Measurements from ENCODE around the gene C8G. TPM values are rescaled to one million over a fixed set of nuclear protein-coding genes. Genes with fewer than 3 reads are reported as not detected.

The C8G gene
- total RNA-seq, 1 donor from 2014 or later, result 1.5 TPM

DNA sequence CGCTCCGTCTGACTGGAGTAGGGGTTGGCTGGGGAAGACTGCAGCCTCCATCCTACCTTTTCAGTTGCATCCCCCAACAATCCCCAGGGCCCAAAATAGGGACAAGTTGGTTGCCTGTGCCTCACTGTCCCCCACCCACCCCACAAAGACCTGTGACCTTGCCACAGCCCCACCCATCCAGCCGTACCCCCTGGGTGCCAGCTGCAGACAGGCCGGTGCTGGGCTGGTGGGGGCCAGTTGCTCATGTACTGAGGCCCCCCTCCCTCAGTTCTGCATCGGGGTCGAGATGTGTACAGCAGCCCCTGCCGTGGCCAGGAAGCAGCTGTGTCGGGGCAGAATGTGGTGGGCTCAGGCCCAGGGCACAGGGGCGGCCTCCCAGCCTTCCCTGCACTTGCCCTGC is 38.1 kb downstream of the C8G start:
- intact Hi-C loops (cut with micrococcal nuclease), result no loop called here
- Mint-ChIP-seq H3K4me3 (no peak overlapping the region), H3K4me1 (ENCODE audit: low read depth) (no peaks in the 10 kb centered on the region), H3K36me3 (ENCODE audit: low read depth) (no peaks in the 10 kb centered on the region), H3K27me3 (ENCODE audit: insufficient read depth) (peaks cover 26% of the 10 kb centered on the region), H3K27ac (no peak overlapping the region), H3K9me3 (no peaks in the 10 kb centered on the region)
- DNase-seq (ENCODE audit: low spot score), result no peak

DNA sequence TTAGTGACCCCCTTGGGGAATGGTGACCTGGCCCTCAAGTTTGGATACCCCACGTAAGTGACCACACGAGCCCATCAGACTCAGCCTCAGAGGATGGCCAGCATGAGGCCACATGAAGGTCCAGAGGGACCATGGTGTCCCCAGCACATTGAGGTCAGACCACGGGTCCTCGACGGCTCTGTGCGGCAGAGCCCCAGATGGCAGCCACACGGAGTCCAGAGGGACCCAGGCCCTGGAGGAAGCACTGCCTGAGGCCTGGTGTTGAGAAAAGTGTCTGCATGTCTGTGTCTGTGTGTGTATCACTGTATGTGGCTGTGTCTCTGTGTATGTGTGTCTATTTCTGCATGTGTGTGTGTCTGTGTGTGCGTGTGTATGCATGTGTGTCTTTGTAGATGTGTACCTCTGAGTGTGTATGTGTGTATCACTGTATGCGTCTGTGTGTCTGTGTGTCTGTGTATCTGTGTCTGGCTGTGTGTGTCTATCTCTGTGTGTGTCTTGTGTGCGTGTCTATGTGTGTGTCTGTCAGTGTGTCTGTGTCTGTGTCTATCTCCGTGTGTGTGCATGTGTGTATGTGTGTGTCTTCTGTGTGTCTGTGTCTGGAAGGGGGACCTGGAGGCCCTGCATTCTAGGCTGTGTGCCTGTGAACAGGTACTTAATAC is 38.7 kb downstream of the C8G start:
- intact Hi-C loops (cut with micrococcal nuclease), result no loop called here
- no peak for DNase-seq (ENCODE audit: low spot score)
- no peaks in the 10 kb centered on the region for H3K36me3 Mint-ChIP-seq (ENCODE audit: low read depth)
- H3K4me1 Mint-ChIP-seq (ENCODE audit: low read depth), result no peaks in the 10 kb centered on the region
- H3K27me3 Mint-ChIP-seq (ENCODE audit: insufficient read depth), result peaks cover 27% of the 10 kb centered on the region
- H3K4me3 Mint-ChIP-seq, result no peak overlapping the region
- no peaks in the 10 kb centered on the region for H3K9me3 Mint-ChIP-seq
- H3K27ac Mint-ChIP-seq, result no peak overlapping the region

DNA sequence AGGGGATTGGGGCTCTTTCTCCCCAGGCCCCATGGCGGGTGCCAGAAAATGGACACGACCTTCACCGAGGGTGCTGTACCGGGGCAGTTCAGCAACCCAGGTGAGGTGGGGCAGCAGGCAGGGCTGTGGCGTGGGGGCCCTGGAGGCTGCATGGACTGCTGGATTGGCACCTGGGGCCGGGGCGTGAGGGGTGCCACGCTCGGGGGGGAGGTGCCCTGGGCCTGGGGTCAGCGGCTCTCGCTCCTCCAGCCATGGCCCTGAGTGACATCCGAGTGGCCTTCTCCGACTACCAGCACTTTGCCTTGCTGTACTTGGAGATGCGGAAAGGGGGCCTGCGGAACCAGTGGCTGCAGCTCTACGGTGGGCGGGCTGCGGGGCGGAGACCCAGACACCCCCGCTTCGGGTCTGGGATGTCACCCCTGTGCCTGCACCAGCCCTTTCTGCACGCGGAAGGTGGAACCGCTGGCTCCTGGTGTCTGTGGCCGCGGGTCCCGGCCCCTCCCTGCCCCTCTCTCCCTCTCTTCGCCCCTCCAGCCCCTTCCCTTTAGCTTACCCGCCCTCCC is 39.5 kb downstream of the C8G start:
- peaks cover 32% of the 10 kb centered on the region for H3K27me3 Mint-ChIP-seq (ENCODE audit: insufficient read depth)
- no peaks in the 10 kb centered on the region for H3K4me1 Mint-ChIP-seq (ENCODE audit: low read depth)
- no peaks in the 10 kb centered on the region for H3K36me3 Mint-ChIP-seq (ENCODE audit: low read depth)
- intact Hi-C loops (cut with micrococcal nuclease), result no loop called here
- no peak for DNase-seq (ENCODE audit: low spot score)
- no peaks in the 10 kb centered on the region for H3K9me3 Mint-ChIP-seq
- no peak overlapping the region for H3K27ac Mint-ChIP-seq
- H3K4me3 Mint-ChIP-seq, result no peak overlapping the region

DNA sequence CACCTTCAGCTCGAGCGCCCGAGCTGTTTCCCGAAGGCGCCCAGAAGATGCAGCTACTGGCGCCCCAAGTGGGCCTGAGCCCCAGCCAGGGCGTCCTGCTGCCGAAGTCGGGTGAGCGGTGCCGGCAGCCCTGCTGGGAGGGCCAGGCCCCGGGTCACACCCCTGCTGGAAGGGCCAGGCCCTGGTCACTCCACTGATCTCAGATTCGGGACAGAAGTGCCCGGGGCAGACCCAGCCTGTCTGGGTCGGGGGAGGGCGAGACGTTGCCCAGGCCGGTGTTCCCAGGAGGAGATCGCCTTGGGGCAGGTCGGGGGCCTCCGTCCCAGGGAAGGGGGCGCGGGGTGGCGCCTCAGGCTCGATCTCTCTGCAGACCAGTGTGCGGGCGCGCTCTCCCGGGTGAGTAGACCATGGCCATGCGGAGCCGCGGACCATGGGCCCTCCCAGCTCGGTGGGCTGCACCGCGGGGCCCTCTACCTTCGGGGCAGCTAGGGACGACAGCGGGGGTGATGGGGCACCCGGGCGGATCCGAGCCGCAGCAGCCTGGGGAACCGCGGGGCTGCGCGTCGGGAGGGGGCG is 40.1 kb downstream of the C8G start:
- Mint-ChIP-seq H3K4me3 (no peak overlapping the region), H3K9me3 (no peaks in the 10 kb centered on the region), H3K36me3 (ENCODE audit: low read depth) (no peaks in the 10 kb centered on the region), H3K27ac (no peak overlapping the region), H3K4me1 (ENCODE audit: low read depth) (no peaks in the 10 kb centered on the region), H3K27me3 (ENCODE audit: insufficient read depth) (peaks cover 37% of the 10 kb centered on the region)
- intact Hi-C loops (cut with micrococcal nuclease), result no loop called here
- no peak for DNase-seq (ENCODE audit: low spot score)

DNA sequence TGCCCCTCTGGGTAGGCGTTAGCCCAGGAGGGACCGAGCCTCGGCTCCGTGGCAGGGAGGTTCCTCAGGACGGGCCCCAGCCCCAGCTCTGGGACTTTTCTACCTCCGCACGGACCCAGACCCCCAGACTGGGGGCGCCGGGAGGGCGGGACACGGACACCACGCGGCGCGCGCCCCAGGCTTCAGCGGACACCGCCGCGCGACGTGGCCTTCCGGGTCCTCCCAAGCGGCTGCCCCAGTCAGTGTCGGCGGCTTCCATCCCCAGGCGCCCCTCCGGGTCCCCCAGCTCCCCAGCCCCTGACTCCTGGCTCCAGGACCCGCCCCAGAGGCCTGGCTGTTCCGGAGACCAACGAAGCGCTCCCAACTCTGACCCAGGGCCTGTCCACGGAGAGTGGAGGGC is 40.8 kb downstream of the C8G start:
- intact Hi-C loops (cut with micrococcal nuclease), result no loop called here
- no peaks in the 10 kb centered on the region for H3K9me3 Mint-ChIP-seq
- no peaks in the 10 kb centered on the region for H3K36me3 Mint-ChIP-seq (ENCODE audit: low read depth)
- no peak overlapping the region for H3K27ac Mint-ChIP-seq
- peaks cover 44% of the 10 kb centered on the region for H3K27me3 Mint-ChIP-seq (ENCODE audit: insufficient read depth)
- no peak for DNase-seq (ENCODE audit: low spot score)
- peaks cover 4% of the 10 kb centered on the region for H3K4me1 Mint-ChIP-seq (ENCODE audit: low read depth)
- H3K4me3 Mint-ChIP-seq, result no peak overlapping the region

DNA sequence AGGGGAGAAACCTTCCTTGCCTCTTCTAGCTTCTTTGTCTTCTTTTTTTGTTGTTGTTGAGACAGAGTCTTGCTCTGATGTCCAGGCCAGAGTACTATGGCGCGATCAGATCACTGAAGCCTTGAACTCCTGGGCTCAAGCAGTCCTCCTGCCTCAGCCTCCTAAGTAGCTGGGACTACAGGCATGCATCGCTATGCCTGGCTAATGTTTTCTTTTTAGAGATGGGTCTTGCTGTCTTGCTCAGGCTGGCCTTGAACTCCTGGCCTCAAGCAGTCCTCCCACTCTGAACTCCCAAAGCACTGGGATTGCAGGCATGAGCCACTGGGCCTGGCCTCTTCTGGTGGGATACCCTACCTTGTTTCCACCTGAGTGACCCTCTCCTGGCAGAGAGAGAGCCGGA is 43.8 kb downstream of the C8G start:
- no peaks in the 10 kb centered on the region for H3K9me3 Mint-ChIP-seq
- intact Hi-C loops (cut with micrococcal nuclease), result no loop called here
- peaks cover 42% of the 10 kb centered on the region for H3K27me3 Mint-ChIP-seq (ENCODE audit: insufficient read depth)

DNA sequence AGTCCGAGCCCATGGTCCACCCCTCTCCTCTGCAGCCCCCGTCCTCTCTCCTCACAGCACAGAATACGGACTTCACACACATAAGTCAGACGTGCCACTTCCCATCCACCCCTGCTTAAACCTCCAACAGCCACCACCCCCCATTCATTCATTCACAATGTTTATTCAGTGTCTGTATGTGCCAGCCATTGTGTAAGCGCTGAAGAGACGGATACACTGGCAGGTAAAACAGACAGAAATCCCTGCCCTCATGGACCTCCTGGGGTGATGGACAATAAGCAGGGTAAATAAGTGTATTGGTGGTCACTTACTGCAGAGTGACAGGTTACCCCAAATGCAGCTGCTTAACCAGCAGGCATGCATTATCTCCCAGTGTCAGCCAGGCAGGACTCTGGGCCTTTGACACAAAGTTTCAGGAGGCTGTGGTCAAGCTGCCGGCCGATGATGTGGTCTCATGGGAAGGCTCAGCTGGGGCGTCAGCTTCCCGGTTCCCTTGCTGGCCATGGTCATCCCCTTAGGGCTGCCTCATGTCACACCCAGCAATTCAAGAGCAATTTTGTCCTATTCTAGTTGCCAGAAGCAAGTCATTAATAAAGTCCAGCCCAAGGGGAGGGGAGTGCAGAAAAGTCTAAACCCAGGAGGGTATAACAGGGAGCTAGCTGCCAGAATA is 45.3 kb downstream of the C8G start:
- Mint-ChIP-seq H3K36me3 (ENCODE audit: low read depth) (no peaks in the 10 kb centered on the region), H3K4me1 (ENCODE audit: low read depth) (peaks cover 20% of the 10 kb centered on the region), H3K9me3 (no peaks in the 10 kb centered on the region), H3K27me3 (ENCODE audit: insufficient read depth) (peaks cover 34% of the 10 kb centered on the region), H3K4me3 (peak overlapping the region; percentile 42), H3K27ac (peak overlapping the region; percentile 57)
- intact Hi-C loops (cut with micrococcal nuclease), result loop anchor here (5.0 kb wide), 1 partner anchor 88 kb away; no protein-coding TSS in a partner anchor
- DNase-seq (ENCODE audit: low spot score), result no peak

More for the DNA sequence above, 43.8 kb downstream of the C8G start:
- no peak overlapping the region for H3K4me3 Mint-ChIP-seq
- DNase-seq (ENCODE audit: low spot score), result no peak
- peaks cover 20% of the 10 kb centered on the region for H3K4me1 Mint-ChIP-seq (ENCODE audit: low read depth)
- no peaks in the 10 kb centered on the region for H3K36me3 Mint-ChIP-seq (ENCODE audit: low read depth)
- no peak overlapping the region for H3K27ac Mint-ChIP-seq

DNA sequence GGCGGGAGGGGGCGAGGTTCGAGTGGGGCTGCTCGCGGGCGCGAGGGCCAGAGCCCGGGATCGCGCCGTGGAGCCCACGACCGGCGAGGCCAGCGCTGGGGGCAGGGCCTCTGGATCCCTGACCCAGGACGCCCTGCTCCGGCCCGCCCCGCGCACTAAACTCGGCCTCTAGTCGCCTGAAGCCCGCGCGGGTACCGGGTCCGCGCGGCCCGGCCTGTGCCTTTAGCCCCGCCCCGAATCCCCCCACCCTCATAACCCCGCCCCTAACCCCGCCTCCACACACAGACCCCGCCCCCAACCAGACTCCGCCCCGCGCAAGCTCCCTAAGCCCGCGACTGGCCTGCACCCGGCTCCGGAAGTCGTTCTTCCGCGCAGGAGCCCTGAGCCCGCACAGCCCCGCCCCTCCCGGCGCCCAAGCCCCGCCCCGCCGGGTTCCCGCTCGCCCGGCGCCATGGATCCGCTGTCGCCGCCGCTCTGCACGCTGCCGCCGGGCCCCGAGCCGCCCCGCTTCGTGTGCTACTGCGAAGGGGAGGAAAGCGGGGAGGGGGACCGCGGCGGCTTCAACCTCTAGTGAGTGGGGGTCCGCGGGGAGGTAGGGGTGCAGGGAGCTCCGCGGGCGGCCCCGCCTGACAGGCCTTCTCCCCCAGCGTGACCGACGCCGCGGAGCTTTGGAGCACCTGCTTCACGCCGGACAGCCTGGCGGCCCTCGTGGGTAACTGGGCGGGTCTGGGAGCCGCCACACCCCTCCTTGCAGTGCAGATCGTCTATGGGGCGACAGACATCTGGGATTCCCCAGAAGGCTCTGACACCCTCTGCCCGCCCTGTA is 47.2 kb downstream of the C8G start, which contains the start of gene PAXX:
Gene PAXX, plus strand, starts transcription at position 430 of the 826 bp plus-strand sequence. Its CDS starts 22 bp downstream, at position 452.
- Mint-ChIP-seq H3K27ac (peak within 1 kb of the TSS; percentile 84), H3K4me3 (peak within 1 kb of the TSS; percentile 87), H3K4me1 (ENCODE audit: low read depth) (peaks cover 24% of the 10 kb centered on the region), H3K36me3 (ENCODE audit: low read depth) (no peaks in the 10 kb centered on the region), H3K9me3 (no peaks in the 10 kb centered on the region), H3K27me3 (ENCODE audit: insufficient read depth) (peaks cover 26% of the 10 kb centered on the region)
- intact Hi-C loops (cut with micrococcal nuclease), result loop anchor here (1.0 to 5.0 kb wide), 13 partner anchors 14 to 467 kb away; partner anchors contain the start of genes AJM1, FBXW5, NSMF and RABL6
- DNase-seq (ENCODE audit: low spot score), result peak; percentile 93

DNA sequence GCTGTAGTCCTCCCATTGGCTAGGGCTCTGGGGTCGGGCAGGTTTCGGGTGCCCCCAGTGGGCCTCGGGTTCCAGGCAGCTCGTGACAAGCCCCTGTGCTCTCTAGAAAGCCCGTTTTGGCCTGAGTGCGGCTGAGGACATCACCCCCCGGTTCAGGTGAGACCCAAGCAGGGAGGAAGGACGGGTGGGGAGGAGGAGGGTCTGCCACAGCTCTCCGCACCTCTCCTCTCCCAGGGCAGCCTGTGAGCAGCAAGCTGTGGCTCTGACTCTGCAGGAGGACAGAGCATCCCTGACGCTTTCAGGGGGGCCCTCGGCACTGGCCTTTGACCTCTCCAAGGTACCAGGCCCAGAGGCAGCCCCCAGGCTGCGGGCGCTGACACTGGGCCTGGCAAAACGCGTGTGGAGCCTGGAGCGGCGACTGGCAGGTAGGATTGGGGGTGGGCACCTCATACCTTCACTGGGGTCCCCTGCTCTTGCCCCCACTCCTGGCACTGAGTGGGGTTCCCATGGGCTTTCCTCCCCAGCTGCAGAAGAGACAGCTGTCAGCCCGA is 47.9 kb downstream of the C8G start:
- DNase-seq (ENCODE audit: low spot score), result no peak
- H3K4me3 Mint-ChIP-seq, result peak overlapping the region; percentile 87
- no peaks in the 10 kb centered on the region for H3K9me3 Mint-ChIP-seq
- H3K4me1 Mint-ChIP-seq (ENCODE audit: low read depth), result peaks cover 30% of the 10 kb centered on the region
- intact Hi-C loops (cut with micrococcal nuclease), result loop anchor here (1.0 to 5.0 kb wide), 13 partner anchors 15 to 466 kb away; partner anchors contain the start of genes AJM1, FBXW5, NSMF and RABL6
- no peaks in the 10 kb centered on the region for H3K36me3 Mint-ChIP-seq (ENCODE audit: low read depth)
- H3K27ac Mint-ChIP-seq, result peak overlapping the region; percentile 83
- peaks cover 24% of the 10 kb centered on the region for H3K27me3 Mint-ChIP-seq (ENCODE audit: insufficient read depth)

DNA sequence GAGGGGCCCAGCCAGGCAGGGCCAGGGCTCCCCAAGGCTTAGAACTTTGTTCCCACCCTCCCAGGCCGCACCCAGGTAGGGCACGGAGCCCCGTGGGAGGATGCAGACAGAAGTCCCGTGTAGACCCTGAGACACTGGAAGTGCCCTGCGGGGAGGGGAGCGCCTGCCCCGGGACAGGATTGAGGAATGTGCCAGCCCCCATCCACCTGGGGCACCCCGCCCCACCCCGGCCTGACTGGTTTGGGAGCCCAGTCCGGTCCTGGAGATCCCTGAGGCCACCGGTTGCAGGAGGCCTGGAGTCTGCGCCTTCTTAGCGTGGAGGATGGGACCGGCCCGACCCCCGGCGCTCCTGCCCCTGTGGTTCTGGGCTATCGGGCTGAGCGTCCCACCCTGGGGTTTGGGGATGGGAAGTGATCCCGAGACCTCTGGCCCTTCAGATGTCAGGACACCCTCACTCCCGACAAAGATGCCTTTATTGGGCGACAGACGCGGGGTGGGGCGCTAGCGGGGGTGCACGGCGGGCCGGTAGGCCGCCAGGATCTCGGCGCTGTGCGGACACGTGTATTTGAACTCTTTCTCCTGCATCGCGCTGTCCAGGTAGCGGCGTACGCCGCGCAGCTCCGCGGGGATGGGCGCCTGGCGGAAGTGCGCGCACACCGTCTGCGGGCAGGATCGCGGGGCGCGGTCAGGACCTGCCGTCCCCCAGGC is 49.3 kb downstream of the C8G start:
- DNase-seq (ENCODE audit: low spot score), result no peak
- H3K36me3 Mint-ChIP-seq (ENCODE audit: low read depth), result no peaks in the 10 kb centered on the region
- no peaks in the 10 kb centered on the region for H3K9me3 Mint-ChIP-seq
- peak overlapping the region; percentile 87 for H3K4me3 Mint-ChIP-seq
- H3K27ac Mint-ChIP-seq, result no peak overlapping the region
- peaks cover 35% of the 10 kb centered on the region for H3K4me1 Mint-ChIP-seq (ENCODE audit: low read depth)
- peaks cover 22% of the 10 kb centered on the region for H3K27me3 Mint-ChIP-seq (ENCODE audit: insufficient read depth)
- intact Hi-C loops (cut with micrococcal nuclease), result loop anchor here (5.0 kb wide), 1 partner anchor 92 kb away; no protein-coding TSS in a partner anchor

DNA sequence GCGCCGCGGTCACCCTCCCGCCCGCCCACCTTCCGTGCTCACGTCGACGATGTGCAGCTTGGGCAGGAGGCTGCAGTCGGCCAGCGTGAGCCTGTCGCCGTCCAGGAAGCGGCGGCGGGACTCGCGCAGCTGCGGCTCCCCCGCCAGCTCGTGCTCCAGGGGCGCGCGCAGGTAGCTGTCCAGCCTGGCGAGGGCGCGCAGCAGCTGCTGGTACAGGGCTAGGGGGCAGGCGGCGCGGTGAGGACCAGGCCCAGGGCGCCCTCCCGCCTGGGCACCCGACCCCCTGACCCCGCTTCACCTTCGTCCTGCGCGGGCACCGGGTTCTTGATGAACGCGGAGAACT is 49.8 kb downstream of the C8G start:
- intact Hi-C loops (cut with micrococcal nuclease), result loop anchor here (5.0 kb wide), 1 partner anchor 93 kb away; no protein-coding TSS in a partner anchor
- Mint-ChIP-seq H3K4me1 (ENCODE audit: low read depth) (peaks cover 36% of the 10 kb centered on the region), H3K36me3 (ENCODE audit: low read depth) (no peaks in the 10 kb centered on the region), H3K27ac (no peak overlapping the region), H3K4me3 (no peak overlapping the region), H3K9me3 (no peaks in the 10 kb centered on the region), H3K27me3 (ENCODE audit: insufficient read depth) (peaks cover 17% of the 10 kb centered on the region)
- DNase-seq (ENCODE audit: low spot score), result no peak

DNA sequence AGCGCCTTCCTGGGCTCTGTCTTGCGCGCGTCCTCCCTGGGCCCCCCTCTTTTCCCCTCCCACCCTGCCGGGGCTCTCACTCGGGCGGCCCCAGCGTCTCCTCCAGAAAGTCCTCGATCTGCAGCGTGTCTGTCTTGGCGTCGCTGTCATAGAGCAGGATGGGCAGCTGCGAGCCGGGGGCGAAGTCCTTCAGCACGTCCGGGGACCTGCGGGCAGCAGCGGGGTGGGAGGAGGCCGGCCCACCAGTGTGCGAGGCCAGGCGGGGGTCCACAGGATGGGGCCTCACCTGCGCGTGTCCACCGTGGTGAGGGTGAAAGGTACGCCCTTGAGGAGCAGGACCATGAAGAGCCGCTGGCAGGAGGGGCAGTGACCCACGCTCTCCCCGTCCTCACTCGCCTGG is 50.3 kb downstream of the C8G start:
- Mint-ChIP-seq H3K36me3 (ENCODE audit: low read depth) (no peaks in the 10 kb centered on the region), H3K27ac (no peak overlapping the region), H3K9me3 (no peaks in the 10 kb centered on the region), H3K4me3 (no peak overlapping the region), H3K27me3 (ENCODE audit: insufficient read depth) (peaks cover 13% of the 10 kb centered on the region), H3K4me1 (ENCODE audit: low read depth) (peaks cover 41% of the 10 kb centered on the region)
- intact Hi-C loops (cut with micrococcal nuclease), result no loop called here
- no peak for DNase-seq (ENCODE audit: low spot score)

All from activated T-helper 1 cell treated with anti-CD3 and anti-CD28 coated beads, Interleukin-12 subunit alpha, Interleukin-12 subunit beta, Interleukin-2, Interleukin-4 antibody, amounts not matched to agents 30 ng/mL and 10 ng/mL and 1 ng/mL, durations not matched to agents 14 hours and 24 hours and 36 hours (primary cell).